ENCODE results near the gene SPIRE1.

The SPIRE1 gene

GRCh38 chr18:12589448-12589847, 68.5 kb downstream of the SPIRE1 start:
- Histone ChIP-seq H4K20me1 (ENCODE audit: insufficient read depth) (no peaks in the 10 kb centered on the region), H3K36me3 (ENCODE audit: insufficient read depth) (no peaks in the 10 kb centered on the region), H3K79me2 (ENCODE audit: insufficient read depth, low read depth) (no peaks in the 10 kb centered on the region; the same call in 1 of the 2 replicates), H3K4me3 (IDR thresholded peaks at IDR 0.05; ENCODE audit: insufficient read depth, low read depth, low read length) (no peak overlapping the region), H3K9ac (no peak overlapping the region), H2AFZ (ENCODE audit: low read depth) (no peak overlapping the region), H3K4me2 (no peak overlapping the region), H3K27me3 (ENCODE audit: insufficient read depth, low read depth) (no peaks in the 10 kb centered on the region), H3K27ac (no peak overlapping the region), H3K4me1 (ENCODE audit: low read depth, poor library complexity, severe bottlenecking) (no peaks in the 10 kb centered on the region)
- no peak for TF ChIP-seq CTCF (conservative IDR thresholded peaks at IDR 0.05; ENCODE audit: low read depth, low read length)

DNA sequence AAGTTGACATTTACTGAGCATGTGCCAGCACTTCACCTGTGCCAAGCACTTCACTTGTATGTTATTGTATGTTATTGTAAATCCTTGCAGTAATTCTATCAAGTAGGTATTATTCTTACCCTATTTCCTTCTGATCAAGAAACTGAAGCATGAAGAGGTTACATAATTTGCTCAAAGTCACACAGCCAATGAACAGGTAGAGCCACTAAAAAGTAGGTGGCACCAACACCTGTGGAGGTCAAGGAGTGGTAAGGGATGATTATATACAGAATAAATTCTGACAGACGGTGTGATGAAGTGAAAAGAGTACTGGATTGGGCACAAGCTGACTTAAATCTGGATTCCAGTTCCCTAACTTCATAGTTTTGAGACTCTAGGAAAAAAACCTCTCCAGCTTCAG, 71.0 kb downstream of the SPIRE1 start:
- no peak overlapping the region for H3K4me2 ChIP-seq
- no peaks in the 10 kb centered on the region for H4K20me1 ChIP-seq (ENCODE audit: insufficient read depth)
- no peak overlapping the region for H3K4me3 ChIP-seq (IDR thresholded peaks at IDR 0.05; ENCODE audit: insufficient read depth, low read depth, low read length)
- H3K9ac ChIP-seq, result no peak overlapping the region
- no peak for TF ChIP-seq CTCF (conservative IDR thresholded peaks at IDR 0.05; ENCODE audit: low read depth, low read length)
- H3K79me2 ChIP-seq (ENCODE audit: insufficient read depth, low read depth), result no peaks in the 10 kb centered on the region; the same call in 1 of the 2 replicates
- H3K4me1 ChIP-seq (ENCODE audit: low read depth, poor library complexity, severe bottlenecking), result no peaks in the 10 kb centered on the region
- H3K36me3 ChIP-seq (ENCODE audit: insufficient read depth), result no peaks in the 10 kb centered on the region
- H3K27me3 ChIP-seq (ENCODE audit: insufficient read depth, low read depth), result no peaks in the 10 kb centered on the region
- no peak overlapping the region for H3K27ac ChIP-seq
- no peak overlapping the region for H2AFZ ChIP-seq (ENCODE audit: low read depth)

GRCh38 chr18:12585218-12585617, 72.7 kb downstream of the SPIRE1 start:
- H2AFZ ChIP-seq (ENCODE audit: low read depth), result no peak overlapping the region
- H3K4me2 ChIP-seq, result no peak overlapping the region
- no peaks in the 10 kb centered on the region for H3K36me3 ChIP-seq (ENCODE audit: insufficient read depth)
- no peak overlapping the region for H3K9ac ChIP-seq
- TF ChIP-seq CTCF (conservative IDR thresholded peaks at IDR 0.05; ENCODE audit: low read depth, low read length), result no peak
- no peaks in the 10 kb centered on the region; the same call in 1 of the 2 replicates for H3K79me2 ChIP-seq (ENCODE audit: insufficient read depth, low read depth)
- no peak overlapping the region for H3K27ac ChIP-seq
- H4K20me1 ChIP-seq (ENCODE audit: insufficient read depth), result no peaks in the 10 kb centered on the region
- H3K27me3 ChIP-seq (ENCODE audit: insufficient read depth, low read depth), result no peaks in the 10 kb centered on the region
- H3K4me3 ChIP-seq (IDR thresholded peaks at IDR 0.05; ENCODE audit: insufficient read depth, low read depth, low read length), result no peak overlapping the region
- no peaks in the 10 kb centered on the region for H3K4me1 ChIP-seq (ENCODE audit: low read depth, poor library complexity, severe bottlenecking)

DNA sequence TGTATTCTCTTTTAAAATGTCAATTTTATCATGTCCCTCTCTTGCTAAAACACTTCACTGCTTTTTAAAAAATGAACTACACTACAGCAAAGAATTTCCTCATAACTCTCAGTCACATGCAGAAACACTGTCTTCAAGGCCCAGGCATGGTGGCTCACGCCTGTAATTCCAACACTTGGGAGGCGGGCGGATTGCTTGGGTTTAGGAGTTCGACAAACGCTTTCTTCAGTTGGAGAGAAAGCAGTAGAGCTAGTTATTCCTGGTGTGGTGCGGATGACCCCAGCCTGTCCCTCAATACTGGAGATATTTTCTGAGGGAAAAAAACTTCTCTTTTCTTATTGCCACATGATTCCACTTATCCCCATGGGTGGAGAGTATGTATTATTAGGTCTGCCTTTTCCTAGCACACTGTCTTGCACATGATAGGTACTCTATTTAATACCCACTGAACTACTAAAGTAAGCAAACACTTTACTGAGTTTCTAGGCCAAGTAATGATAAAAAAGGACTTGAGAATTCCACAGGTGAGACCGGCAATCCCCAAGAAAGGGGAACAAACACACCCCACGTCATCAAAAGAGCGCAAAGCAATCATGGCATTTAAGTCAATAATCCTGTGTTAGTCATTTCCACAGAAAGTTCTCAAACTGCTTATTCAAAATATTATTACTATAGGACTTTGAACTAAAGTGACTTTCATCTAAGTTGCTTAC, 77.1 kb downstream of the SPIRE1 start:
- Histone ChIP-seq H2AFZ (ENCODE audit: low read depth) (no peak overlapping the region), H3K4me1 (ENCODE audit: low read depth, poor library complexity, severe bottlenecking) (no peaks in the 10 kb centered on the region), H3K27me3 (ENCODE audit: insufficient read depth, low read depth) (no peaks in the 10 kb centered on the region), H3K79me2 (ENCODE audit: insufficient read depth, low read depth) (no peaks in the 10 kb centered on the region), H3K4me3 (IDR thresholded peaks at IDR 0.05; ENCODE audit: insufficient read depth, low read depth, low read length) (no peak overlapping the region), H3K36me3 (ENCODE audit: insufficient read depth) (no peaks in the 10 kb centered on the region), H4K20me1 (ENCODE audit: insufficient read depth) (no peaks in the 10 kb centered on the region), H3K9ac (no peak overlapping the region), H3K4me2 (no peak overlapping the region), H3K27ac (no peak overlapping the region)
- no peak for TF ChIP-seq CTCF (conservative IDR thresholded peaks at IDR 0.05; ENCODE audit: low read depth, low read length)

Measured in KMS-11 (cell line).